ENCODE data around the gene LRRC55. TPM values are rescaled to one million over a fixed set of nuclear protein-coding genes. Genes with fewer than 3 reads are reported as not detected.
A peak's percentile ranks its signal among the peaks of the same experiment; 100 is the strongest.

Gene LRRC55
- total RNA-seq, 1 donor from 2014 or later, result 0.16 TPM

DNA sequence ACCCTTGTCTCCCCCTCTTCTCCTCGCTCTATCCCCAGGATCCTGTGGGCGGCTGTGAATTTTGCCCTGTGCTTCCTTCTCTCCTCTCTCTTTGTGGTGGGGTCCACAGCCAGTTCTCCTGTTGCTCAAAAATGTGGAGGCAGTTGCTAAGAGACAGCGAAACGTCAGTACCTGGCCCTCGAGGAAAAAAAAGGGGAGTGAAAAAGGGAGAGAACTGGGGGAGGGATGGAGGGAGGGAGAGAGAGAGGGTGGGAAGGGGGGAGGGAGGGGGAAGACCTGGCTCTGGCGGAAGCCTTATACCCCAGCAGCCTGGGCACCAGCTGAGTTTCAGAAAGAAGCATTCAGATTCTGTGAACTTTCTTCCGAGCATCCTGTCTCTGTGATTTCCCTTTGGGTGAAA, 2.1 kb upstream of the LRRC55 start:
- Histone ChIP-seq H3K4me3 (no peak overlapping the region), H3K27ac (replicated peaks) (no peak overlapping the region), H3K4me1 (peaks cover 17% of the 10 kb centered on the region), H3K36me3 (no peaks in the 10 kb centered on the region), H3K9me3 (replicated peaks) (no peaks in the 10 kb centered on the region), H3K27me3 (ENCODE audit: low read depth) (peaks cover 35% of the 10 kb centered on the region)
- intact Hi-C loops (cut with micrococcal nuclease), result no loop called here
- DNase-seq, result no peak
- no peak for TF ChIP-seq CTCF (IDR thresholded peaks at IDR 0.05; ENCODE audit: borderline replicate concordance)

DNA sequence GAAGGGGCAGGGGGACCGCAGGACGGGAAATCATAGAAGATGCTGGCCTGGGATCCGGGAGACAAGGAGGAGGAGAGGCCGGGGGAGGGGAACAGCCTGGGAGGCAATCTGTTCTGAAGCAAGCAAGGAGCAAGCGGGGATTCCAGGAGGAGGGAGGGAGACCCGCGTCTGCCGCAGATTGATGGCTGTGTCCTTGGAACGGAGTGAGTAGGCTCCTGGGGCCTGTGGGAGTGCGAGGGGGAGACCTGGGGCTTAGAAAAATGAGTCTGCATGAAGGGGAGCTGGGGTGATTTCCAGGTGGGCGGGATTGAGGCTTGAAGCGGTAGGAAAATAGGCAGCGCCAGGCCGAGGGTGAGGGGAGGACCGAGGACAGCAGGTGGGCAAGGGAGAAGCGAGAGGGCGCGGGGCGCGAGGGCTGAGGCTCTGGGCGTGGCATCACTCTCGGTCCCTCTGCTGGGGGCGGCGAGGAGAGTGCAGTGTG, 1.6 kb upstream of the LRRC55 start:
- no peak for TF ChIP-seq CTCF (IDR thresholded peaks at IDR 0.05; ENCODE audit: borderline replicate concordance)
- Histone ChIP-seq H3K9me3 (replicated peaks) (no peaks in the 10 kb centered on the region), H3K27me3 (ENCODE audit: low read depth) (peaks cover 35% of the 10 kb centered on the region), H3K36me3 (no peaks in the 10 kb centered on the region), H3K4me1 (peaks cover 17% of the 10 kb centered on the region), H3K4me3 (peak overlapping the region; percentile 26), H3K27ac (replicated peaks) (no peak overlapping the region)
- intact Hi-C loops (cut with micrococcal nuclease), result no loop called here
- no peak for DNase-seq

DNA sequence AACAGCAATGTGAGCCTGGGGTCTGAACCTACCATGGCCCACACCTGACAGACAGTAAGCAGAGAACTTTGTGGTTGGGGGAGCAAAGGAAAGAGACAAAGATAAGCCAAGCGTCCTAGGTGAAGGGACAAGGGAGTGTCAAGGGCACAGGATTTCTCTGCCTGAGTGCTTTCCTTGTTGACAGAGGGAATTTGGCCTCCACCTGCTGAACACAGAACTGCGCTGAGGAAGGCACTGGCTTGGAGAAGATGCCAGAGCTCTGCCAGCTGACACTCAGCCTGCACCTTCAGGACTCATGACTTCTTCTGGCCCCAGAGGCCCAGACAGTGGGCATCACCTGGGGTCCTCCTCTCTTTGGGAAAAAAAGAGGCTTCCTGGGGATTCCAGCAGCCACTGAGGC, 789 bp upstream of the LRRC55 start:
- Histone ChIP-seq H3K9me3 (replicated peaks) (no peaks in the 10 kb centered on the region), H3K27me3 (ENCODE audit: low read depth) (peaks cover 35% of the 10 kb centered on the region), H3K36me3 (no peaks in the 10 kb centered on the region), H3K4me1 (peaks cover 17% of the 10 kb centered on the region), H3K27ac (replicated peaks) (no peak overlapping the region), H3K4me3 (no peak overlapping the region)
- intact Hi-C loops (cut with micrococcal nuclease), result no loop called here
- TF ChIP-seq CTCF (IDR thresholded peaks at IDR 0.05; ENCODE audit: borderline replicate concordance), result no peak
- DNase-seq, result no peak

DNA sequence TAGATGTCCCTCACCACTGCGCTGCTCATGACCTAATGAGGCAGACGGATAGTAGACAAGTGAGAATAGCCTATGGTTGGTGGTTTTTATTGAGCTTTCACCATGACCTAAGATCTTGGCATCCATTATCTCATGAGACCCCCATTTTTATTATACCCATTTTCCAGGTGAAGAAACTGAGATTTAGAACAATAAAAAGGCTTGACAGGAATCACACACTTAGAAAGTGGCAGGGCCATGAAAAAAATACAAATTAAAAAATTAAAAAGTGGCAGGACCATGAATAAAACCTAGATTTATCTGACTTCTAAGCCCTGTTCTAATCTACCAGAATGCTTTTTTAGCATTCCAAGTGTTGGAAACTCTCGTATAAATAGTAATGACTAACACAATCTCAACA, 1.1 kb downstream of the LRRC55 start:
- no peaks in the 10 kb centered on the region for H3K36me3 ChIP-seq
- DNase-seq, result no peak
- intact Hi-C loops (cut with micrococcal nuclease), result no loop called here
- no peak overlapping the region for H3K4me3 ChIP-seq
- peaks cover 35% of the 10 kb centered on the region for H3K27me3 ChIP-seq (ENCODE audit: low read depth)
- no peaks in the 10 kb centered on the region for H3K9me3 ChIP-seq (replicated peaks)
- no peak overlapping the region for H3K27ac ChIP-seq (replicated peaks)
- H3K4me1 ChIP-seq, result peaks cover 17% of the 10 kb centered on the region
- TF ChIP-seq CTCF (IDR thresholded peaks at IDR 0.05; ENCODE audit: borderline replicate concordance), result no peak

- no peak for DNase-seq
- Histone ChIP-seq H3K4me3 (no peak overlapping the region), H3K4me1 (peaks cover 33% of the 10 kb centered on the region), H3K36me3 (no peaks in the 10 kb centered on the region), H3K27ac (replicated peaks) (peak overlapping the region; percentile 62), H3K27me3 (ENCODE audit: low read depth) (no peaks in the 10 kb centered on the region), H3K9me3 (replicated peaks) (no peaks in the 10 kb centered on the region)
- intact Hi-C loops (cut with micrococcal nuclease), result no loop called here
- TF ChIP-seq CTCF (IDR thresholded peaks at IDR 0.05; ENCODE audit: borderline replicate concordance), result no peak
These were observed 8.8 kb downstream of the LRRC55 start for GRCh38 chr11:57190548-57190947.

Measured in left ventricle myocardium inferior (tissue), 1 donor.